WTC11 (cell line): Measurements from ENCODE around the gene FSTL1. TPM values are rescaled to one million over a fixed set of nuclear protein-coding genes. Genes with fewer than 3 reads are reported as not detected.

Source experiments
- CREB1 ChIP-seq: sonication (generic); formaldehyde crosslinking; IDR thresholded peaks from 2 replicates; pipeline ENCODE4 v1.8.0; 2023; ENCODE audit warnings: mild to moderate bottlenecking, missing genetic modification reagents
- E2F5 ChIP-seq: sonication (generic); formaldehyde crosslinking; IDR thresholded peaks from 2 replicates; pipeline ENCODE4 v1.8.1; 2022; ENCODE audit warnings: mild to moderate bottlenecking, moderate library complexity, missing genetic modification reagents
- ELF4 ChIP-seq: sonication (generic); formaldehyde crosslinking; IDR thresholded peaks from 2 replicates; pipeline ENCODE4 v1.8.1; 2022; ENCODE audit warnings: low read depth, mild to moderate bottlenecking, moderate library complexity, missing genetic modification reagents
- MYBL2 ChIP-seq: sonication (generic); formaldehyde crosslinking; IDR thresholded peaks from 2 replicates; pipeline ENCODE4 v1.8.1; 2023; ENCODE audit warnings: mild to moderate bottlenecking, moderate library complexity, missing genetic modification reagents
- total RNA-seq: library from RNA; stranded (reverse); gene quantifications from 3 replicates; pipeline ENCODE4 v1.2.3, GENCODE V29; 2021
- TF ChIP-seq, protein P1 (sequence below): sonication (generic); formaldehyde crosslinking; IDR thresholded peaks from 2 replicates; pipeline ENCODE4 v1.8.1; 2022; ENCODE audit warnings: missing genetic modification reagents, borderline replicate concordance
- TF ChIP-seq, protein P2 (sequence below): sonication (generic); formaldehyde crosslinking; IDR thresholded peaks from 2 replicates; pipeline ENCODE4 v1.8.0; 2022; ENCODE audit warnings: mild to moderate bottlenecking, missing genetic modification reagents

Gene FSTL1
- total RNA-seq, 1 experiment from 2014 or later: 271 TPM

DNA sequence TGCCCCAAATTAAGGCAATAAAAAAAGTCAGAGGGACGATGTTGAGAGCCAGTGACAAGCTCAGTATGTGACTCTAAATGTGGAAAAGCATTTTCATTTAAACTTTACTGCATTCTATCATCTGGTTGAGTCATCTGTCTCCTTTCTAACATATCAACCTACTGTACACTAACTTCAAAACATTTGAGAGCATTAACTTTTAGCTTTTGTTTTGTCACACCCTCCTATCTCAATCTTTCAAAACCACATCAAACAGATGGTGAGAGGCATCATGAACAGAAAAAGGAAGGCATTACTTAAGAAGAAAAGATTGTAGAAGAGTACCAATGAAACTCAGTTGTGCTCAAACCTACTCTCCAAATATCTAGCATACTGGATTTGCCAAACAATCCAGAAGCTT, 106.4 kb downstream of the FSTL1 start (continued):
- TF ChIP-seq, protein P1, sequence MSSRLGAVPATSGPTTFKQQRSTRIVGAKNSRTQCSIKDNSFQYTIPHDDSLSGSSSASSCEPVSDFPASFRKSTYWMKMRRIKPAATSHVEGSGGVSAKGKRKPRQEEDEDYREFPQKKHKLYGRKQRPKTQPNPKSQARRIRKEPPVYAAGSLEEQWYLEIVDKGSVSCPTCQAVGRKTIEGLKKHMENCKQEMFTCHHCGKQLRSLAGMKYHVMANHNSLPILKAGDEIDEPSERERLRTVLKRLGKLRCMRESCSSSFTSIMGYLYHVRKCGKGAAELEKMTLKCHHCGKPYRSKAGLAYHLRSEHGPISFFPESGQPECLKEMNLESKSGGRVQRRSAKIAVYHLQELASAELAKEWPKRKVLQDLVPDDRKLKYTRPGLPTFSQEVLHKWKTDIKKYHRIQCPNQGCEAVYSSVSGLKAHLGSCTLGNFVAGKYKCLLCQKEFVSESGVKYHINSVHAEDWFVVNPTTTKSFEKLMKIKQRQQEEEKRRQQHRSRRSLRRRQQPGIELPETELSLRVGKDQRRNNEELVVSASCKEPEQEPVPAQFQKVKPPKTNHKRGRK (CRISPR knock-in tag): no peak
- TF ChIP-seq CREB1 (CRISPR knock-in tag): no peak
- TF ChIP-seq E2F5 (CRISPR knock-in tag): no peak
- TF ChIP-seq MYBL2 (CRISPR knock-in tag): no peak
- TF ChIP-seq ELF4 (CRISPR knock-in tag): no peak
- TF ChIP-seq, protein P2, sequence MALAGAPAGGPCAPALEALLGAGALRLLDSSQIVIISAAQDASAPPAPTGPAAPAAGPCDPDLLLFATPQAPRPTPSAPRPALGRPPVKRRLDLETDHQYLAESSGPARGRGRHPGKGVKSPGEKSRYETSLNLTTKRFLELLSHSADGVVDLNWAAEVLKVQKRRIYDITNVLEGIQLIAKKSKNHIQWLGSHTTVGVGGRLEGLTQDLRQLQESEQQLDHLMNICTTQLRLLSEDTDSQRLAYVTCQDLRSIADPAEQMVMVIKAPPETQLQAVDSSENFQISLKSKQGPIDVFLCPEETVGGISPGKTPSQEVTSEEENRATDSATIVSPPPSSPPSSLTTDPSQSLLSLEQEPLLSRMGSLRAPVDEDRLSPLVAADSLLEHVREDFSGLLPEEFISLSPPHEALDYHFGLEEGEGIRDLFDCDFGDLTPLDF (CRISPR knock-in tag): no peak

Other genes starting within 250 kb of the FSTL1 start
- gene GPR156, start 165.8 kb downstream of the FSTL1 start, total RNA-seq: 0.72 to 1.8 TPM (median 1.5 TPM) in 3 replicates
- 15.1 to 15.8 TPM (median 15.8 TPM) in 3 replicates for gene LRRC58, start 101.6 kb downstream of the FSTL1 start, total RNA-seq
- 174 to 237 TPM (median 223 TPM) in 3 replicates for gene NDUFB4, start 145.3 kb upstream of the FSTL1 start, total RNA-seq
- gene HGD, start 231.2 kb upstream of the FSTL1 start, total RNA-seq: 0.39 to 1.5 TPM (median 0.44 TPM) in 3 replicates